H1 (cell line): Measurements from ENCODE around the gene PRMT1. TPM values are rescaled to one million over a fixed set of nuclear protein-coding genes. Genes with fewer than 3 reads are reported as not detected.

Source experiments
- CTCF ChIA-PET: fragments of 300-600 bp; sonication (Branson Sonifier 250); formaldehyde crosslinking; loops from one replicate; lab custom pipeline; 2021; ENCODE audit not compliant: partially characterized antibody; lab: Charles Lee
- POLR2A ChIA-PET: fragments of 300-600 bp; sonication (Branson Sonifier 250); formaldehyde crosslinking; loops from one replicate; lab custom pipeline; 2021; ENCODE audit warnings: inconsistent platforms; ENCODE audit not compliant: partially characterized antibody; lab: Charles Lee
- DNase-seq, 2 experiments: peaks; one replicate each; pipeline versions ENCODE4 v3.0.0 to v3.0.0-alpha.2; 2010 to 2022; ENCODE audit warnings: low spot score in 2 of 2, low read depth in 1 of 2, mixed read lengths in 1 of 2
- FAIRE-seq: peaks from 2 replicates; lab custom pipeline; 2011; peaks lifted over from hg19 to GRCh38; lab: Jason Lieb, UNC
- H2AFZ ChIP-seq: 2 replicates; pipeline ENCODE4 v1.8.1; 2012; ENCODE audit warnings: low read length, inconsistent platforms
- H2AK5ac ChIP-seq: 2 replicates; pipeline ENCODE4 v1.6.1; 2013; ENCODE audit warnings: low read depth, low read length
- H2BK120ac ChIP-seq: replicated peaks from 2 replicates; pipeline ENCODE3; 2013; ENCODE audit warnings: low read depth, low read length, inconsistent platforms
- H2BK12ac ChIP-seq: 2 replicates; pipeline ENCODE4 v1.6.1; 2013; ENCODE audit warnings: low read depth, low read length
- H2BK15ac ChIP-seq: 2 replicates; pipeline ENCODE4 v1.6.1; 2013; ENCODE audit warnings: low read length
- H2BK20ac ChIP-seq: 2 replicates; pipeline ENCODE4 v1.6.1; 2013; ENCODE audit warnings: low read length
- H2BK5ac ChIP-seq: 2 replicates; pipeline ENCODE4 v1.6.1; 2013; ENCODE audit warnings: low read depth, low read length
- H3K14ac ChIP-seq: 2 replicates; pipeline ENCODE4 v1.6.1; 2013; ENCODE audit warnings: inconsistent platforms; ENCODE audit not compliant: insufficient read length
- H3K18ac ChIP-seq: 2 replicates; pipeline ENCODE4 v1.6.1; 2013; ENCODE audit warnings: low read length; ENCODE audit errors: extremely low read depth
- H3K23ac ChIP-seq: 2 replicates; pipeline ENCODE4 v1.6.1; 2013; ENCODE audit warnings: inconsistent platforms; ENCODE audit not compliant: insufficient read length
- H3K23me2 ChIP-seq: 2 replicates; pipeline ENCODE4 v1.6.1; 2013; ENCODE audit warnings: low read depth, low read length
- H3K27ac ChIP-seq: 2 replicates; pipeline ENCODE4 v1.6.1; 2011; ENCODE audit warnings: low read depth, low read length, inconsistent platforms
- H3K27me3 ChIP-seq, 4 experiments: replicated peaks in 1 of 4; 1 replicate in 1 of 4; 2 replicates in 3 of 4; pipeline versions ENCODE4 v1.6.1 to v1.8.1; 2011 to 2013; ENCODE audit warnings: low read length in 3 of 4, mild to moderate bottlenecking in 3 of 4, inconsistent platforms in 2 of 4, mixed read lengths in 2 of 4, moderate library complexity in 1 of 4; ENCODE audit not compliant: control insufficient read depth in 3 of 4, insufficient read depth in 3 of 4; ENCODE audit errors: extremely low read depth in 1 of 4
- H3K36me3 ChIP-seq, 4 experiments: 2 replicates each; pipeline versions ENCODE4 v1.6.1 to v1.8.1; 2011 to 2013; ENCODE audit warnings: mild to moderate bottlenecking in 4 of 4, low read length in 3 of 4, moderate library complexity in 2 of 4, control low read depth in 1 of 4, inconsistent platforms in 1 of 4; ENCODE audit not compliant: insufficient read depth in 4 of 4, control insufficient read depth in 2 of 4
- H3K4ac ChIP-seq: replicated peaks from 2 replicates; pipeline ENCODE3; 2013; ENCODE audit warnings: low read length, low read depth, mixed read lengths, inconsistent platforms; ENCODE audit not compliant: insufficient read length
- H3K4me1 ChIP-seq, 4 experiments: replicated peaks in 1 of 4; 1 replicate in 1 of 4; 2 replicates in 3 of 4; pipeline versions ENCODE4 v1.6.1 to v1.8.1; 2011 to 2013; ENCODE audit warnings: low read length in 3 of 4, inconsistent platforms in 2 of 4, mixed read lengths in 1 of 4; ENCODE audit not compliant: insufficient read depth in 4 of 4, control insufficient read depth in 3 of 4
- H3K4me2 ChIP-seq, 2 experiments: 2 replicates each; pipeline versions ENCODE4 v1.6.1 to v1.8.1; 2011 to 2013; ENCODE audit warnings: low read depth in 2 of 2, low read length in 2 of 2, control low read depth in 1 of 2, inconsistent platforms in 1 of 2, mild to moderate bottlenecking in 1 of 2; ENCODE audit not compliant: insufficient read depth in 1 of 2
- H3K4me3 ChIP-seq, 4 experiments: fragments of 200-600, 300-600 bp in 1 of 4; sonication (generic), shearing (Covaris generic), sonication (Bioruptor Twin) in 1 of 4; 2 replicates each; pipeline versions ENCODE4 v1.5.1 to v1.8.1; 2011 to 2016; ENCODE audit warnings: low read length in 4 of 4, low read depth in 3 of 4, control low read depth in 2 of 4, inconsistent platforms in 2 of 4, mild to moderate bottlenecking in 2 of 4, mixed read lengths in 1 of 4, moderate library complexity in 1 of 4; ENCODE audit not compliant: insufficient read depth in 2 of 4; ENCODE audit errors: extremely low read depth in 1 of 4
- H3K56ac ChIP-seq: replicated peaks from 2 replicates; pipeline ENCODE3; 2013; ENCODE audit warnings: low read depth, mild to moderate bottlenecking, mixed read lengths, low read length, inconsistent platforms; ENCODE audit not compliant: insufficient read length
- H3K79me1 ChIP-seq: 2 replicates; pipeline ENCODE4 v1.6.1; 2013; ENCODE audit warnings: low read depth, low read length, control low read depth
- H3K79me2 ChIP-seq, 2 experiments: 2 replicates each; pipeline versions ENCODE4 v1.6.1 to v1.8.1; 2012 to 2013; ENCODE audit warnings: low read length in 2 of 2, mild to moderate bottlenecking in 2 of 2, inconsistent platforms in 1 of 2; ENCODE audit not compliant: insufficient read depth in 2 of 2, control insufficient read depth in 1 of 2
- H3K9ac ChIP-seq, 4 experiments: replicated peaks in 1 of 4; 1 replicate in 1 of 4; 2 replicates in 3 of 4; pipeline versions ENCODE4 v1.6.1 to v1.8.1; 2011 to 2013; ENCODE audit warnings: low read depth in 3 of 4, low read length in 3 of 4, control low read depth in 2 of 4, mild to moderate bottlenecking in 2 of 4, moderate library complexity in 2 of 4, inconsistent platforms in 1 of 4; ENCODE audit errors: extremely low read depth in 1 of 4
- H3K9me3 ChIP-seq, 2 experiments: 2 replicates each; pipeline versions ENCODE4 v1.6.1 to v1.8.1; 2012 to 2013; ENCODE audit warnings: mild to moderate bottlenecking in 2 of 2, moderate library complexity in 2 of 2, control low read depth in 1 of 2, inconsistent platforms in 1 of 2, low read depth in 1 of 2, low read length in 1 of 2, mixed read lengths in 1 of 2; ENCODE audit not compliant: insufficient read depth in 2 of 2
- H4K20me1 ChIP-seq, 2 experiments: replicated peaks in 1 of 2; 2 replicates each; pipeline versions ENCODE3 to v1.8.1; 2011 to 2013; ENCODE audit warnings: inconsistent platforms in 2 of 2, low read length in 2 of 2, mild to moderate bottlenecking in 1 of 2; ENCODE audit not compliant: insufficient read depth in 2 of 2, control insufficient read depth in 1 of 2
- H4K5ac ChIP-seq: 2 replicates; pipeline ENCODE4 v1.6.1; 2013; ENCODE audit warnings: low read length, low read depth, mixed read lengths, inconsistent platforms; ENCODE audit not compliant: insufficient read length
- H4K8ac ChIP-seq: 2 replicates; pipeline ENCODE4 v1.8.0; 2013; ENCODE audit warnings: mild to moderate bottlenecking, moderate library complexity, low read length, inconsistent platforms; ENCODE audit not compliant: insufficient read depth; ENCODE audit errors: extremely low read depth
- H4K91ac ChIP-seq: replicated peaks from 2 replicates; pipeline ENCODE3; 2013; ENCODE audit warnings: low read length, mixed read lengths, inconsistent platforms; ENCODE audit not compliant: insufficient read length
- ASH2L ChIP-seq: fragments of 200-600, 300-600 bp; sonication (generic); IDR thresholded peaks from one replicate; pipeline ENCODE4 v1.7.1; 2017; ENCODE audit warnings: low read length
- BACH1 ChIP-seq: IDR thresholded peaks from 2 replicates; pipeline ENCODE4 v1.6.1; 2012; ENCODE audit warnings: low read length, improper control_type of control experiment
- BCL11A ChIP-seq, 2 experiments: IDR thresholded peaks; one replicate each; pipeline ENCODE4 v1.6.1; 2011; ENCODE audit warnings: low read depth in 2 of 2, low read length in 2 of 2, mild to moderate bottlenecking in 2 of 2
- CREB1 ChIP-seq: IDR thresholded peaks from 2 replicates; pipeline ENCODE4 v1.6.1; 2012; ENCODE audit warnings: inconsistent platforms
- EGR1 ChIP-seq: IDR thresholded peaks from 2 replicates; pipeline ENCODE4 v1.6.1; 2011; ENCODE audit warnings: low read depth, low read length, borderline replicate concordance
- EP300 ChIP-seq, 2 experiments: IDR thresholded peaks; 1 replicate in 1 of 2; 2 replicates in 1 of 2; pipeline ENCODE4 v1.6.1; 2011 to 2012; ENCODE audit warnings: low read depth in 2 of 2, low read length in 2 of 2, mild to moderate bottlenecking in 2 of 2, borderline replicate concordance in 1 of 2, inconsistent platforms in 1 of 2, moderate library complexity in 1 of 2
- GABPA ChIP-seq: IDR thresholded peaks from 2 replicates; pipeline ENCODE4 v1.6.1; 2011; ENCODE audit warnings: mild to moderate bottlenecking, low read length, moderate library complexity, borderline replicate concordance; ENCODE audit not compliant: insufficient read depth
- KDM1A ChIP-seq: fragments of 200-600, 300-600 bp; sonication (generic); IDR thresholded peaks from 2 replicates; pipeline ENCODE4 v1.7.1; 2016; ENCODE audit warnings: mild to moderate bottlenecking, low read length, borderline replicate concordance
- SP1 ChIP-seq: IDR thresholded peaks from 2 replicates; pipeline ENCODE4 v1.6.1; 2011; ENCODE audit warnings: low read depth, low read length
- SUZ12 ChIP-seq: fragments of 200-600 bp; sonication (generic); IDR thresholded peaks from 2 replicates; pipeline ENCODE4 v1.6.1; 2012; ENCODE audit warnings: mild to moderate bottlenecking, inconsistent platforms, low read length, moderate library complexity, mixed read lengths
- WGBS, 2 experiments: shearing (Covaris generic) in 1 of 2; methylation state at CpG; one replicate each; pipeline versions ENCODE4 v1.1.6 to v1.1.7; 2013 to 2015; ENCODE audit warnings: low lambda C conversion rate in 2 of 2, mixed read lengths in 2 of 2, inconsistent platforms in 1 of 2, low coverage in 1 of 2, missing lambda C conversion rate in 1 of 2; ENCODE audit not compliant: insufficient replicate concordance in 2 of 2, insufficient coverage in 1 of 2, insufficient read length in 1 of 2; ENCODE audit errors: extremely low coverage in 1 of 2, missing lambda C conversion rate in 1 of 2; 5-methylcytosine and 5-hydroxymethylcytosine counted together
- polyA plus RNA-seq, 7 experiments: library from polyadenylated mRNA; depleted of rRNA in 3 of 7; stranded (reverse) in 5 of 7; unstranded in 2 of 7; fragments of >200 nt in 5 of 7; fragments of 200-250 nt in 2 of 7; gene quantifications; 1 replicate in 5 of 7; 2 replicates in 1 of 7; 4 replicates in 1 of 7; pipeline versions ENCODE4 v1.2.1 to v1.2.3, GENCODE V29; 2011 to 2013; ENCODE audit warnings: missing spikeins in 2 of 7, mixed read lengths in 2 of 7
- total RNA-seq: library from RNA; stranded (reverse); fragmentation: NEBNext Ultra II Directional; extraction: Animal tissue kit (Norgen Biotek cat#: 25700); gene quantifications from 2 replicates; pipeline ENCODE4 v1.2.1, GENCODE V29; 2021
- TF ChIP-seq, protein P1 (sequence below): IDR thresholded peaks from 2 replicates; pipeline ENCODE4 v1.6.1; 2012; ENCODE audit warnings: low read length, inconsistent platforms

Gene PRMT1
- total and polyA plus RNA-seq, 2 of the 8 experiments (the other 6 are each of a cell fraction or from before 2014, with no cell fraction given) = 561 to 1,215 TPM

DNA sequence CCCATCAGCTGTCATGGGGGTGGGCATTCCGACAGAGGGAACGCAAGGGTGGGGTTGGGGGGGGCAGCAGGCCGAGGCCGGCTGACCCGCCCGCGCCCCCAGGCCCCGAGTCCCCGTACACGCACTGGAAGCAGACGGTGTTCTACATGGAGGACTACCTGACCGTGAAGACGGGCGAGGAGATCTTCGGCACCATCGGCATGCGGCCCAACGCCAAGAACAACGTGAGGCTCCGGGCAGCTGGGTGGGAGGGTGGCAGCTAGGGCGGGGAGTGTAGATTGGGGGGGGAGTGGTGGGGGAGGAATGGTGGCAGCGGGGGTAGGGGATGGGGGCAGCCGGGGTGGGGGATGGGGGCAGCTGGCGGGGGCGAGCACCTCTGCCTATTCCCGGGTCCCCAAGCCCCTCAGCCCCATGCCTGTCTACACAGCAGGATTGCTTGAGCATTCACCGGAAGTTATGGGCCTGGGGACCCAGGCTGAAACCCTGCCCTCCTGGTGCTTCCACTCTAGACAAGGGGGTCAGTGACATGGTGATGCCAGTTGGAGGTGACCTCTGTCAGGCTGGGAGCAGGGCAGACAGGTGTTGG, 9.5 kb downstream of the PRMT1 start:
- WGBS, 2 experiments = 89% methylated on average over 14 of the region's 27 CpGs; no CpG with 5 or more reads in 1 of the 2 experiments
- H3K27ac ChIP-seq = no peak overlapping the region
- H3K23me2 ChIP-seq = peaks cover 18% of the 10 kb centered on the region
- H2BK120ac ChIP-seq = no peak overlapping the region
- H3K9me3 ChIP-seq = no peaks in the 10 kb centered on the region
- H3K36me3 ChIP-seq = peaks cover 26 to 55% (median 39%) of the 10 kb centered on the region in 4 experiments
- H3K4ac ChIP-seq = no peak overlapping the region
- H3K14ac ChIP-seq = no peak overlapping the region
- no peak overlapping the region for H4K5ac ChIP-seq
- no peak overlapping the region for H4K8ac ChIP-seq
- no peak overlapping the region for H3K23ac ChIP-seq
- no peak overlapping the region for H3K56ac ChIP-seq
- ChIA-PET POLR2A (interaction anchor here (1.0 to 12.2 kb wide), 8 partner anchors 8 to 190 kb away, joined by 3 to 168 read pairs (median 4); partner anchors contain the start of genes PRMT1 and RPS11), CTCF (interaction anchor here (0.6 to 2.8 kb wide), 5 partner anchors 8 to 338 kb away, joined by 3 to 11 read pairs (median 4); no protein-coding TSS in a partner anchor)
- peaks cover 27 to 46% of the 10 kb centered on the region in 2 experiments for H4K20me1 ChIP-seq
- H3K4me1 ChIP-seq = peaks cover 0 to 18% (median 13%) of the 10 kb centered on the region in 4 experiments; a peak in 6 of 7 replicates
- peaks cover 0 to 16% of the 10 kb centered on the region in 2 experiments; a peak in 2 of 4 replicates for H3K79me2 ChIP-seq
- no peak overlapping the region for H2BK15ac ChIP-seq
- no peak overlapping the region for H2BK12ac ChIP-seq
- H3K27me3 ChIP-seq = no peaks in the 10 kb centered on the region
- no peak overlapping the region for H3K18ac ChIP-seq
- H4K91ac ChIP-seq = no peak overlapping the region
- H3K79me1 ChIP-seq = peaks cover 14% of the 10 kb centered on the region
- no peak overlapping the region for H3K4me2 ChIP-seq
- H2AK5ac ChIP-seq = no peak overlapping the region
- FAIRE-seq (no peak), DNase-seq (no peak)
- no peak overlapping the region for H3K9ac ChIP-seq
- H2AFZ ChIP-seq = no peak overlapping the region
- H2BK20ac ChIP-seq = no peak overlapping the region
- H2BK5ac ChIP-seq = no peak overlapping the region
- no peak overlapping the region for H3K4me3 ChIP-seq
- TF ChIP-seq, protein P1, sequence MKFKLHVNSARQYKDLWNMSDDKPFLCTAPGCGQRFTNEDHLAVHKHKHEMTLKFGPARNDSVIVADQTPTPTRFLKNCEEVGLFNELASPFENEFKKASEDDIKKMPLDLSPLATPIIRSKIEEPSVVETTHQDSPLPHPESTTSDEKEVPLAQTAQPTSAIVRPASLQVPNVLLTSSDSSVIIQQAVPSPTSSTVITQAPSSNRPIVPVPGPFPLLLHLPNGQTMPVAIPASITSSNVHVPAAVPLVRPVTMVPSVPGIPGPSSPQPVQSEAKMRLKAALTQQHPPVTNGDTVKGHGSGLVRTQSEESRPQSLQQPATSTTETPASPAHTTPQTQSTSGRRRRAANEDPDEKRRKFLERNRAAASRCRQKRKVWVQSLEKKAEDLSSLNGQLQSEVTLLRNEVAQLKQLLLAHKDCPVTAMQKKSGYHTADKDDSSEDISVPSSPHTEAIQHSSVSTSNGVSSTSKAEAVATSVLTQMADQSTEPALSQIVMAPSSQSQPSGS = no peak
- TF ChIP-seq CREB1 (no peak), ASH2L (no peak), EGR1 (no peak), BCL11A (IDR thresholded peaks at IDR 0.05; ENCODE audit: low read depth in 2 of 2, low read length in 2 of 2) (no peak), BACH1 (no peak), EP300 (IDR thresholded peaks at IDR 0.05; ENCODE audit: borderline replicate concordance in 1 of 2, low read depth in 2 of 2, low read length in 2 of 2) (no peak), SP1 (no peak), KDM1A (no peak), GABPA (no peak), SUZ12 (no peak)
